Activated T-helper 2 cell treated with anti-CD3 and anti-CD28 coated beads, Interferon-gamma antibody, Interleukin-2, Interleukin-4, amounts not matched to agents 10 μg/mL and 5 μg/mL and 100 μg/mL, durations not matched to agents 14 hours and 24 hours and 36 hours (primary cell): ENCODE measurements around the gene UBA7. TPM values are rescaled to one million over a fixed set of nuclear protein-coding genes. Genes with fewer than 3 reads are reported as not detected.
"Not testable (repeated sequence)": the region's sequence is repeated elsewhere in the genome, so short reads cannot be mapped to it uniquely, and the experiment has no call there.

ENCODE experiments used
- DNase-seq: peaks from one replicate; pipeline ENCODE4 v3.0.0; 2021; ENCODE audit warnings: low spot score
- H3K27ac Mint-ChIP-seq: one replicate; pipeline ENCODE4 v1.8.0; 2021; ENCODE audit warnings: mixed read lengths
- H3K27me3 Mint-ChIP-seq: one replicate; pipeline ENCODE4 v1.8.0; 2021; ENCODE audit warnings: low read depth, mixed read lengths
- H3K36me3 Mint-ChIP-seq: one replicate; pipeline ENCODE4 v1.8.0; 2021; ENCODE audit warnings: low read depth, mixed read lengths
- H3K4me1 Mint-ChIP-seq: one replicate; pipeline ENCODE4 v1.8.0; 2021; ENCODE audit warnings: low read depth, mixed read lengths
- H3K4me3 Mint-ChIP-seq: one replicate; pipeline ENCODE4 v1.8.0; 2021; ENCODE audit warnings: low read depth, mild to moderate bottlenecking, moderate library complexity, mixed read lengths
- H3K9me3 Mint-ChIP-seq: one replicate; pipeline ENCODE4 v1.8.0; 2021; ENCODE audit warnings: mixed read lengths
- intact Hi-C: fragments of 100-400 bp; cut with micrococcal nuclease; formaldehyde crosslinking; loops from one replicate; pipeline ENCODE4 v1.15.1; 2023
- total RNA-seq: library from RNA; stranded (reverse); gene quantifications from 2 replicates; pipeline ENCODE4 v1.2.3, GENCODE V29; 2022

Gene UBA7
- total RNA-seq, 1 donor from 2014 or later: 92.0 TPM

DNA sequence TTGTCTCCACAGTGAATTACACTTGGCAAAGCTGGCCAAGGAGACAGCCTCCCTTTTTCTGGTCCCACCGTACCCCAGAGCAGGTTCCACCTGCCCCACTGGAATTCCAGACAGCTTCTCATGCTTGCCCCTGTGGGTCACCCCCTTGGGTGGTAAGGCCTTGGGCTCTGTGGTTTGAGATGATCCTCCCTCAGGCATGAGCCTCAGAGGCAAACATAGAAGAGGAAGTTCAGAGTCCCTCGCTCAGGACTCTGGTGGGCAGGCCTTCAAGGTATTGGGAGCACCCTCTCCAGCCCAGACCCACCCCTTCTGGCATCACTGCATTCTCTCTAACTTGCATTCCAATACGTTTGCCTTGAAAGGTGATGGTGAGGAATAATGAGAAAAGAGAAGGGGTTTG, 17.6 kb upstream of the UBA7 start:
- no peak for DNase-seq
- intact Hi-C loops: no loop called here
- Mint-ChIP-seq H3K27me3 (no peaks in the 10 kb centered on the region), H3K36me3 (peaks cover 36% of the 10 kb centered on the region), H3K27ac (no peak overlapping the region), H3K9me3 (no peaks in the 10 kb centered on the region), H3K4me1 (no peaks in the 10 kb centered on the region), H3K4me3 (no peak overlapping the region)

DNA sequence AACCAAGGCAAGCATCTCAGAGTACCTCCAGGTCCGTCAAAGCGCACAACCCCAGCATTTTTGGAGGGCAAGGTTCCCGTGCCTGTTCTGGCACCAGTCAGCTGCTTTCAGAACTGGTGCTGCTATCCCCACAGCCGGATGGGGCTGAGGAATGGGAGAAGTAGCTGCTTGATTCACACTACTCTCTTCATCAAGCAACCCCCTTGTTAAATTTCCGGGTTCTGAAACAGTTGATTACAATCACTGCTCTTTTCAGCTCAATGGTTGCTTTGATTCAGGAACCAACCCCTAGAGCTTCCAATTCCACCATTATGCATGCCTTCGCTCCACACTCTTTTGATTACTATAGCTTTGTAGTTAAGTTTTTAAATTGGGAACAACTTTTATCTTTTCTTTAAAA, 12.3 kb upstream of the UBA7 start:
- Mint-ChIP-seq H3K4me1 (no peaks in the 10 kb centered on the region), H3K27me3 (no peaks in the 10 kb centered on the region), H3K27ac (no peak overlapping the region), H3K4me3 (no peak overlapping the region), H3K36me3 (peaks cover 15% of the 10 kb centered on the region), H3K9me3 (no peaks in the 10 kb centered on the region)
- intact Hi-C loops: no loop called here
- DNase-seq: no peak

DNA sequence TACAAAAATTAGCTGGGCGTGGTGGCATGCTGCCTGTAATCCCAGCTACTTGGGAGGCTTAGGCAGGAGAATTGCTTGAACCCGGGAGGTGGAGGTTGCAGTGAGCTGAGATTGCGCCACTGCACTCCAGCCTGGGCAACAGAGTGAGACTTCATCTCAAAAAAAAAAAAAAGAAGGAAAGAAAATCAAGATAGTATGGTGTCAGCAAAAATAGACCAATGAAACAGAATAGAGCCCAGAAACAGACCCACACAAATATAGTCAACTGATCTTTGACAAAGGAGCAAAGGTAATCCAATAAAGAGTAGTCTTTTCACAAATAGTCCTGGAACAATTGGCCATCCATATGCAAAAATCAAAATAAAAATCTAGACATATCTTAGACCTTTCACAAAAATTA, 9.4 kb upstream of the UBA7 start:
- H3K27me3 Mint-ChIP-seq, H3K27ac Mint-ChIP-seq, DNase-seq, intact Hi-C loops, H3K4me3 Mint-ChIP-seq, H3K4me1 Mint-ChIP-seq, H3K36me3 Mint-ChIP-seq, H3K9me3 Mint-ChIP-seq: not testable (repeated sequence)

DNA sequence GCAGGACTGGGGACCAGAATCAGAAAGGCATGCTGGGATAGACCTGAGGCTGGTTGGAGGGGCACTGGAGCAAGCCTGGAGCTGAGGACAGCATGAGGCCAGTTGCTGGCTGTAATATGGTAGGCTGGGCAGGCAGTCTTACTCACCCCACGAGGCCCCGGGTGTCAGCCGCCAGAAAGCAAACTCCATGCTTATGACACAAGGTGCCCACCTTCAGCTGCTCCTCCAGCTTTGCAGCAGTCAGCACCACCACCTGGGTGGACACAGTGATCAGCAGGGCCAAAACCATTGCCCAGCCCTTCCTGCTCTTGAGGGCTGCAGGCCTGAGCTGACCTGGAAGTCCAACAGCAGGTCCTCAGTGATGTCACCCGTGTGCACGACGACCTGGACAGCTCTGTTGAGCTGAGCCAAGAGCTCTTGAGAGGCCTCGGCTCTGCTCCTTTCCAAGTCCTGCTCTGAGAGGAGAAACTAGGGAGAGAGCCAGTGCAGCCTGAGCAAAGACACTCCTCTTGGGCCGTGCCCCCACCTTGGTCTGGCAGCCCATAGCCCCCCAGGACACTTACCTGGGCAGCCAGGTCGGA, 747 bp downstream of the UBA7 start:
- H3K27me3 Mint-ChIP-seq: no peaks in the 10 kb centered on the region
- H3K4me1 Mint-ChIP-seq: peaks cover 23% of the 10 kb centered on the region
- peak overlapping the region; percentile 92 for H3K4me3 Mint-ChIP-seq
- DNase-seq: no peak
- intact Hi-C loops: loop anchor here (2.0 kb wide), 1 partner anchor 44 kb away; the partner anchor contains the start of gene TRAIP
- peak overlapping the region; percentile 91 for H3K27ac Mint-ChIP-seq
- no peaks in the 10 kb centered on the region for H3K9me3 Mint-ChIP-seq
- peaks cover 18% of the 10 kb centered on the region for H3K36me3 Mint-ChIP-seq

DNA sequence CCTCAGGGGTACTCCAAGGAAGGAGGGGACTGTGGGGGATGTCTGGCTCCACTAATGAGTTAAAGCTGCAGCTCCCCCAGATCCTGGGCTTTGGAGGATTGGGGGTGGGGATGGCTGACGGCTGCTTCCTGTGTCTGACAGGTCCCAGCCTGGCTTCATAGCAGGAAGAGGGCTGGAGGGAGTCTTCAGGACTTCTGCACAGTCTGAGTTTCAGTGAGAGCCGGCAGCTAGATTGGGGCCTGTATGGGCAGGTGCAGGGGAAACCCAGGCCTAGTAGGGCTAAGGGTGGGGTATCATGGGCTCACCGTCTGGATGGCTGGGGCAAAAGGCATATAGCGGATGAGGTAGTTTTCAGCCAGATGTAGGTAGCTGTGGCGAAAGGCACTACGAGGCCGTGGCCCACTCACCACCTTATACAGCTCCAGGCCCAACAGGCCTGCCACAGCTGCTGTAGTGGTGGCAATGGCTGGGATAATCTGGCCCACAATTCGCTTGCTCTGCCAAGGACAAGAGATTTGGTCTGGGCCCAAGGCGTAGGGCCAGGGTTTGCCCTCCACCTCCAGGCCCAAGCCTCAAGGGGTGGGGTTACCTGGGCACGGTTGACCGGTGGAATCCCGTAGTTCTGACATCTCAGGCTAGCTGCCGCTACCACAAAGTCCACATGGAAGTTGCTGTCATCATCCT, 6.2 kb downstream of the UBA7 start:
- Mint-ChIP-seq H3K9me3 (no peaks in the 10 kb centered on the region), H3K4me1 (peaks cover 25% of the 10 kb centered on the region), H3K27me3 (peaks cover 2% of the 10 kb centered on the region), H3K27ac (no peak overlapping the region), H3K36me3 (peaks cover 26% of the 10 kb centered on the region), H3K4me3 (no peak overlapping the region)
- intact Hi-C loops: no loop called here
- no peak for DNase-seq

DNA sequence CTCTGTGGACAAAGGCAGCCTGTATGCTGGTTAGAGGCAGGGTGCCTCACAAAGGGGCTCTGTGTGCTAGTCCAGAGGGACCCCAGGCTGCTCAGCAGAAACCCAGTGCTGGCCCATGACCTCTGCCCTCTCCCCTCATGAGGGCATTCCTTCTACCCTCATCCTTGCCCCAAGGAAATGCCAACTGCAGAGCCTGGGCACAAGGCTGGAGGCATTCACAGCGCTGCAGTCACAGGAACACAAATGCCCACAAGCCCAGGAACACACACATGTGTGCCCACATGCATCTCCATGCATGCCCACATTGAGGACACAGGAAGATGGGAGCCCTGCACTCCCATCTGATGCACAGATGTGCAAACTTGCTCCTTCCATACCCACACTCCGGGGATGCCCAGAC, 6.9 kb downstream of the UBA7 start:
- Mint-ChIP-seq H3K4me3 (no peak overlapping the region), H3K27ac (no peak overlapping the region), H3K27me3 (peaks cover 8% of the 10 kb centered on the region), H3K4me1 (peaks cover 27% of the 10 kb centered on the region), H3K9me3 (no peaks in the 10 kb centered on the region), H3K36me3 (peaks cover 23% of the 10 kb centered on the region)
- no peak for DNase-seq
- intact Hi-C loops: no loop called here

DNA sequence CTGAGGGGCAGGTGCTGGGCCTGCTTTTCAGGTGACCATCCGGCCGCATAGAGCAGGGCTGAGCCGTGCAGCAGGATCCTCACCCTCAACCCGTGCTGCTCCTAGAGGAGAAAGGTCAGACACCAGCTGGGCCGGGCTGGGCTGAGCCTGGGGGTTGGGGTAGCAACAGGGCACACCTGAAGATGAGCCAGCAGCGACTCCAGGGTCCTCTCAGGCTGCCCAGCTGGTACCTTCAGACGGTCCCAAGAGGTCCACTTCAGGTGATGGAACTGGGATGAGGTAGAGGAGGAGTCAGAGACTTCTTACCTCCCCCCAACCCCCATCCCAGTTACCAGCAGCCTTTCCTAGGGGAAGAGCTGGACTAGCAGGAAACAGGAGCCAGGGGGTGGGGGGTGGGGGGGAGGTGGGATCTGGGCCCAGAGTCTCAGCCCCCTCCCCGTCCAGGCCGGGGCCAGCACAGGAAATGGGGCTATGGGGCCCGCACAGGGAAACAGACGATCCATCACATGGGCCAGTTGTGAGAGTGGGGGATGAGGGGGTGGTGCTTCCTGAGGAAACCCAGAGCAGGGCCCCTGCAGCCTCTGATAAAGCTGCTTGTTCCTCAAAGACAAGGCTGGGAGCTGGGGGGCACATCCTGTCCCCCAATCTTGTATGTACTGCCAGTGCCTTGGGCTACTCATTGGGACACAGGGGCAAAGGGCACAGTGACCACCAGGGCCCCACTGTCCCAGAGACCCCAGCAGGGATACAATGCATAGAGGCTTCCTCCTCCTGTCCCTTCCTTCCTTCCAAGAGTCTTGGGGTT, 7.7 kb downstream of the UBA7 start:
- Mint-ChIP-seq H3K36me3 (peaks cover 15% of the 10 kb centered on the region), H3K4me3 (no peak overlapping the region), H3K9me3 (no peaks in the 10 kb centered on the region), H3K27me3 (peaks cover 15% of the 10 kb centered on the region), H3K4me1 (peaks cover 22% of the 10 kb centered on the region), H3K27ac (no peak overlapping the region)
- no peak for DNase-seq
- intact Hi-C loops: no loop called here

DNA sequence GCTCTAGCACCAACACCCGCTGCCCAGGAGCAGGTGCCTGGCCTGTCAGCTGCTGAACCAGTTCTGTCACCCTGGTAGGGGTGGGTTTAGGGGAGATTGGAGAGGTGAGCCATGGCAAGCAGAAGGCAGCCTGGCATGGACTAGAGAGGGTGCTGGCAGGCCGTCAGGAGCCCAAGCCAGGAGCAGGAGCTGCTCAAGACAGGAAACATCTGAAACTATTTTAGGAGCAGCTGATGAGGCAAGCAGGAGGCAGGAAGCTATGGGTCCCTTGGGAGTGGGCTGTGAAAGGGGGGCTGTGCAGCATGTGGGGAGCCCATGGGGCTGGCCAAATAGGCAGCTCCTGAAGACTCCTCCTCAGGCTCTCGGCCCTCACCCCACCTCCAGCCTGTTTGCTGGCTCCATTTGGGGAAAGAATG, 8.4 kb downstream of the UBA7 start:
- H3K9me3 Mint-ChIP-seq: no peaks in the 10 kb centered on the region
- H3K4me1 Mint-ChIP-seq: peaks cover 22% of the 10 kb centered on the region
- intact Hi-C loops: no loop called here
- H3K27ac Mint-ChIP-seq: peak overlapping the region; percentile 6
- peaks cover 14% of the 10 kb centered on the region for H3K36me3 Mint-ChIP-seq
- no peak for DNase-seq
- H3K27me3 Mint-ChIP-seq: peaks cover 17% of the 10 kb centered on the region
- no peak overlapping the region for H3K4me3 Mint-ChIP-seq

DNA sequence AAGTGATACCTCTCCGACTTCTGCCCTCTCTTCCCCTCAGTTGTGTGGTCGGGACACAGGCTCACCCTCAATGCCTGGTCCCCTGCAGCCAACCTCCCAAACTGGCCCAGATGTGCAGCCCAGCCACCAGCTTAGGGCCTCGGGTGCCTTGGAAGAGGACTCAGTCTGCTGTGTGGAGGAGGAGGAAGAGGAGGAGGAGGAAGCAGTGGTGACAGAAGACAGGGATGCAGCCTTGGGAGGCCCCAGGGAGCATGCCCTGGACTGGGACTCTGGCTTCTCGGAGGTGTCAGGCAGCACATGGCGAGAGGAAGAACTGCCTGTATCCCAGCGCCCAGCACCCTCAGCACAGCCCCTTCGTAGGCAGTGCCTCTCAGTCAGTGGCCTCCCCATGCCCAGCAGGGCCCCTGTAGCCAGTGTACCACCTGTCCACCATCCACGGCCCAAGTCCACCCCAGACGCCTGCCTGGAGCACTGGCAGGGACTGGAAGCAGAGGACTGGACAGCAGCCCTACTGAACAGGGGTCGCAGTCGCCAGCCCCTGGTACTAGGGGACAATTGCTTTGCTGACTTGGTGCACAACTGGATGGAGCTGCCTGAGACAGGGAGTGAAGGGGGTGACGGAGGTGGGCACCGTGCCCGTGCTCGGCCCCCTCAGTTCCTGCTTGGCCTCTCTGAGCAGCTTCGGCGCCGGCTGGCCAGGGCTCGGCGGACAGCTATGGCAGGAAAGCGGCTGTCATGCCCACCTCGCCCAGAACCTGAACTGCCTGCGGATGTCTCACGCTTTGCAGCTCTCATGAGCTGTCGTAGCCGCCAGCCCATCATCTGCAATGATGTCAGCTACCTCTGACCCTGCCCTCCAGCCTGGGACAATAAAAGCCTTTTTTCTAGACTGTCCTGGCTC, 9.4 kb downstream of the UBA7 start:
- Mint-ChIP-seq H3K36me3 (peaks cover 10% of the 10 kb centered on the region), H3K9me3 (no peaks in the 10 kb centered on the region), H3K4me3 (peak overlapping the region; percentile 83), H3K27me3 (peaks cover 17% of the 10 kb centered on the region), H3K4me1 (peaks cover 22% of the 10 kb centered on the region), H3K27ac (no peak overlapping the region)
- no peak for DNase-seq
- intact Hi-C loops: no loop called here

DNA sequence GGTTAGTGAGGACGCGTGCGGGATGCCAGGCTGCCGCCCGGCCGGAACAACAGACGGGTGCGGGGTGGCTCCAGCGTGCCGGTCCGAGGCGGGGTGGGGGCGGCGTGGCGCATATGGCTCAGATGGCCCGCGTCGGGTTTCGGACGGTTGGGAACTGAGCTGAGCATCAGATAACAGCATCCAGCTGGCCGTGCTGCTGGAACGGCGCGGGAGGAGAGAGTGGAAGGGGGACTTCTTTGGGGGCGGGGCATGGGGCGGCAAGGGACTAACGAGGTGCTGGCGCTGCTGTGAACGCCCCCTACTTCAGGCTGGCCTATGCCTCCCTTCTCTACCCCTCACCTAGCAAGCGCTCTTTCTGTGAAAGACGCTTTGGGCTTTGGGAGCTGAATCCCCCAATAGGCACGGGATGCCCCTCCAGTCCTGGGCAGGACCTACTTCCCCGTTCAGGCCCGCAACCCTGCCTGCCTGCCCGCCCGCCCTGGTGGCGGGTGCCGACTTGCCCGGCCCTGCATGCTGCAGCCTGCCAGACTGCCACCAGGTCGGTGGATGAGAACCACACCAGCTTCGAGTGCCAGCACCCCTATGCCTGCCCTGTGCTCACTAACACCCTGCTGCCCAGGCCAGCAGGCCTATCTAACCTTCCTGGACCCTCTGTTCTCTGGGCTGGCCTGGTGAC, 10.2 kb downstream of the UBA7 start:
- peaks cover 17% of the 10 kb centered on the region for H3K27me3 Mint-ChIP-seq
- no peak for DNase-seq
- intact Hi-C loops: loop anchor here (1.0 to 2.0 kb wide), 2 partner anchors 17 to 103 kb away; partner anchors contain the start of gene IP6K1

DNA sequence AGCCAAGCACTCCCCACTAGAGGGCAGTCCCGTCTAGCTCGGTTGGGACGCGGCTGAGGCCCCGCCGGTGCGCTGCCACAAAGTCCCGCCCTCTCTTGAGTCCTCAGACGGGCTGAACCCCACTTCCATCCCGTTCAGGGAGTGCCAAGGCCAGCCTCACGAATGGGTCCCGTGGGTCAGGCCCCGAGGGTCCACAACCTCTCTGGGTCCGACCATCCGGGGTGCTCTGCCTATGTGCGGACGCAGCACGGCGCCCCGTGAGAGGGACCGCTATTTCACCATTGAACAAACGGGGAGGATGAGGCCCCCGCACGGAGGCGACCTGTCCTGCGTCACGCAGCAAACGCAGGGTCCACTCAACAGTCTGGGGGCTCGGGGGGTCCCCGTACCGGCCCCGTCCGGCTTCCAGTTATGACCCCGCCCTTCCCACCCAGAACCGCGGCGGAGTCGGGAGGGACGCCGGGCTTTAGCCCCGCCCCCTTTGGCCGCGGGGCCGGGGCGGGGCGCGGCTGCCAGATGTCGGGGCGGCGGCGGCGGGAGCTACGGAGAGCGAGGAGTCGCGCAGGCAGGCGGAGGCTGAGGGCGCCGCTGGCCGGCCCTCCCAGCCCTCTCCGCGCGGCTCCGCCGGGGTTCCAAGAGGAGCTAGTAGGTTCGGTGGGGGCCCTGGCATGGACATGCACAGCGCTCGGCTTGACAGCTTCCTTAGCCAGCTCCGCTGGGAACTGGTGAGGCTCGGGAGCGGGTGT, 10.9 kb downstream of the UBA7 start, which contains the start of gene INKA1:
TSS of gene INKA1 (plus strand) at position 543 of the 746 bp plus-strand sequence. CDS start at position 675, 132 bp downstream.
- DNase-seq: peak; percentile 83
- intact Hi-C loops: loop anchor here (1.0 to 2.0 kb wide), 3 partner anchors 17 to 104 kb away; partner anchors contain the start of gene IP6K1
- Mint-ChIP-seq H3K27me3 (peaks cover 17% of the 10 kb centered on the region), H3K9me3 (no peaks in the 10 kb centered on the region), H3K36me3 (peaks cover 9% of the 10 kb centered on the region), H3K4me3 (peak within 1 kb of the TSS; percentile 83), H3K27ac (peak within 1 kb of the TSS; percentile 75), H3K4me1 (peaks cover 22% of the 10 kb centered on the region)

More for the DNA sequence above, 10.2 kb downstream of the UBA7 start:
- Mint-ChIP-seq H3K36me3 (peaks cover 9% of the 10 kb centered on the region), H3K4me3 (peak overlapping the region; percentile 83), H3K9me3 (no peaks in the 10 kb centered on the region), H3K27ac (no peak overlapping the region), H3K4me1 (peaks cover 22% of the 10 kb centered on the region)
